HL-60 (cell line): ENCODE measurements around the gene ADAR.

Experiments used
- CTCF ChIP-seq: IDR thresholded peaks from one replicate; pipeline ENCODE4 v1.5.1; 2011; ENCODE audit warnings: low read length, control low read depth, inconsistent platforms; ENCODE audit not compliant: insufficient read depth
- POLR2AphosphoS5 ChIP-seq: IDR thresholded peaks from 2 replicates; pipeline ENCODE4 v1.6.1; 2012; ENCODE audit warnings: low read depth

GRCh38 chr1:154567386-154568156, 40.4 kb downstream of the ADAR start, which contains the start of gene CHRNB2:
- TF ChIP-seq POLR2AphosphoS5 = no peak
- no peak for TF ChIP-seq CTCF
